Esophagus muscularis mucosa (tissue), 4 donors: ENCODE measurements around the gene PLOD2. TPM values are rescaled to one million over a fixed set of nuclear protein-coding genes. Genes with fewer than 3 reads are reported as not detected.
A peak's percentile ranks its signal among the peaks of the same experiment; 100 is the strongest.

Source experiments
- DNase-seq: peaks from one replicate; pipeline ENCODE4 v3.0.0-alpha.2; 2017; ENCODE audit errors: extremely low spot score
- H3K27ac ChIP-seq, 4 donors: fragments of 200-600 bp; sonication (generic); replicated peaks in 1 of 4; 1 replicate in 3 of 4; 2 replicates in 1 of 4; pipeline ENCODE4 v1.5.1; 2016 to 2019; ENCODE audit warnings: mild to moderate bottlenecking in 1 of 4
- H3K27me3 ChIP-seq, 4 donors: fragments of 200-600 bp; sonication (generic); one replicate each; pipeline versions ENCODE4 v1.5.1 to v1.6.0; 2016 to 2019
- H3K36me3 ChIP-seq, 4 donors: fragments of 200-600 bp; sonication (generic); one replicate each; pipeline ENCODE4 v1.5.1; 2016 to 2019
- H3K4me1 ChIP-seq, 4 donors: fragments of 200-600 bp; sonication (generic); one replicate each; pipeline ENCODE4 v1.5.1; 2016 to 2019
- H3K4me3 ChIP-seq, 4 donors: fragments of 200-600 bp; sonication (generic); 1 replicate in 2 of 4; 2 replicates in 2 of 4; pipeline ENCODE4 v1.5.1; 2016 to 2019; ENCODE audit warnings: mild to moderate bottlenecking in 4 of 4, moderate library complexity in 1 of 4
- H3K9me3 ChIP-seq, 4 donors: fragments of 200-600 bp; sonication (generic); 1 replicate in 3 of 4; 2 replicates in 1 of 4; pipeline ENCODE4 v1.5.1; 2016 to 2019
- EP300 ChIP-seq: sonication (generic); formaldehyde crosslinking; IDR thresholded peaks from one replicate; pipeline ENCODE4 v1.6.1; 2017; ENCODE audit warnings: antibody characterized with exemption
- POLR2A ChIP-seq: fragments of 450-650 bp; IDR thresholded peaks from one replicate; pipeline ENCODE4 v1.6.1; 2017; ENCODE audit warnings: antibody characterized with exemption, moderate library complexity, mild to moderate bottlenecking, low read depth
- POLR2AphosphoS5 ChIP-seq, 2 donors: sonication (generic); formaldehyde crosslinking; IDR thresholded peaks; one replicate each; pipeline ENCODE4 v1.6.1; 2017; ENCODE audit warnings: antibody characterized with exemption in 2 of 2
- WGBS: methylation state at CpG from one replicate; pipeline ENCODE4 v1.1.5; 2018; 5-methylcytosine and 5-hydroxymethylcytosine counted together
- intact Hi-C: fragments of 100-400 bp; cut with DNase I; formaldehyde crosslinking; loops from one replicate; pipeline ENCODE4 v1.15.1; 2023
- total RNA-seq, 4 donors: library from RNA; depleted of rRNA; stranded (reverse); fragments of >200 nt; gene quantifications; one replicate each; pipeline versions ENCODE4 v1.1.0 to v1.2.1, GENCODE V29; 2016
- TF ChIP-seq, protein P1 (sequence below), 3 experiments: fragments of 200-600 bp in 2 of 3; fragments of 450-650 bp in 1 of 3; sonication (generic) in 2 of 3; IDR thresholded peaks; one replicate each; pipeline ENCODE4 v1.5.1; 2017 to 2019; ENCODE audit warnings: antibody characterized with exemption in 3 of 3, mild to moderate bottlenecking in 2 of 3, moderate library complexity in 1 of 3

The PLOD2 gene
- total RNA-seq, 4 donors from 2014 or later, result 48.2 to 84.7 (median 54.9) TPM

DNA sequence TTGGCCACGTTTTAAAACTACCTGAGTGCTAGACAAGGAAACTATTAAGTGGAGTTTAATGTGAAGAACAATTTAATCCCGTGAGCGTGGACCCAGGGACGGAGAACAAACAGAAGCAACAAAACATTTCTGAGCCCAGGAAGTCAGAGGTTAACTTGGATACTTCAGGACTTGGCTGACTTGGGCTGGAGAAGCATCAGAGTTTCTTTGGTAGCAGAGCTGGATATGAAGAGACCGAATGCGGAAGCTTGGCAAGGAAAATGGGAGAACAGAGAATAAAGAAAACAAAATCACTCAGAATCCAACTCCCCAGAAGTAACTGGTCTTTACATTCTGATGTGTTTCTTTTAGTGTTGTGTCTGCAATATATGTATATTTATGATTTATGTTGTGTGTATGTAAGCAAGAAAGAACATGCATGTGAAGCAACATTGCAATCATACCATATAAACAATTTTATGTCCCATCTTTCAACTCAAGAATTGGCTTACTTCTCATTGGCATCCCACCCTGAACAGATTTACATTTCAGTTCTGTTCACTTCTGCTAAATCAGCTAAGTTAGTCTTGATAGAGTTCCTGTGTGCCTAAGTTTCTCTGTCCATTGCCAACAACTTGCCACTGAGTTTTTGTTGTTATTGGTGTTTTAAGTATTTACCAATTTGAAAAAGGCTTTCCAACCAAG is 17.2 kb upstream of the PLOD2 start:
- TF ChIP-seq, protein P1, sequence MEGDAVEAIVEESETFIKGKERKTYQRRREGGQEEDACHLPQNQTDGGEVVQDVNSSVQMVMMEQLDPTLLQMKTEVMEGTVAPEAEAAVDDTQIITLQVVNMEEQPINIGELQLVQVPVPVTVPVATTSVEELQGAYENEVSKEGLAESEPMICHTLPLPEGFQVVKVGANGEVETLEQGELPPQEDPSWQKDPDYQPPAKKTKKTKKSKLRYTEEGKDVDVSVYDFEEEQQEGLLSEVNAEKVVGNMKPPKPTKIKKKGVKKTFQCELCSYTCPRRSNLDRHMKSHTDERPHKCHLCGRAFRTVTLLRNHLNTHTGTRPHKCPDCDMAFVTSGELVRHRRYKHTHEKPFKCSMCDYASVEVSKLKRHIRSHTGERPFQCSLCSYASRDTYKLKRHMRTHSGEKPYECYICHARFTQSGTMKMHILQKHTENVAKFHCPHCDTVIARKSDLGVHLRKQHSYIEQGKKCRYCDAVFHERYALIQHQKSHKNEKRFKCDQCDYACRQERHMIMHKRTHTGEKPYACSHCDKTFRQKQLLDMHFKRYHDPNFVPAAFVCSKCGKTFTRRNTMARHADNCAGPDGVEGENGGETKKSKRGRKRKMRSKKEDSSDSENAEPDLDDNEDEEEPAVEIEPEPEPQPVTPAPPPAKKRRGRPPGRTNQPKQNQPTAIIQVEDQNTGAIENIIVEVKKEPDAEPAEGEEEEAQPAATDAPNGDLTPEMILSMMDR (IDR thresholded peaks at IDR 0.05), result no peak
- TF ChIP-seq EP300, result no peak
- TF ChIP-seq POLR2A, result no peak
- TF ChIP-seq POLR2AphosphoS5 (IDR thresholded peaks at IDR 0.05), result no peak
- Histone ChIP-seq H3K27me3 (no peaks in the 10 kb centered on the region), H3K9me3 (no peaks in the 10 kb centered on the region), H3K4me1 (peaks cover 0 to 6% (median 1%) of the 10 kb centered on the region in 4 donors), H3K27ac (peak overlapping the region in 1 of 4 donors; percentile 15), H3K4me3 (no peak overlapping the region), H3K36me3 (peaks cover 0 to 4% (median 0%) of the 10 kb centered on the region in 4 donors)
- DNase-seq, result no peak
- intact Hi-C loops, result no loop called here
- WGBS, result 70% methylated on average over 6 of the region's 6 CpGs

DNA sequence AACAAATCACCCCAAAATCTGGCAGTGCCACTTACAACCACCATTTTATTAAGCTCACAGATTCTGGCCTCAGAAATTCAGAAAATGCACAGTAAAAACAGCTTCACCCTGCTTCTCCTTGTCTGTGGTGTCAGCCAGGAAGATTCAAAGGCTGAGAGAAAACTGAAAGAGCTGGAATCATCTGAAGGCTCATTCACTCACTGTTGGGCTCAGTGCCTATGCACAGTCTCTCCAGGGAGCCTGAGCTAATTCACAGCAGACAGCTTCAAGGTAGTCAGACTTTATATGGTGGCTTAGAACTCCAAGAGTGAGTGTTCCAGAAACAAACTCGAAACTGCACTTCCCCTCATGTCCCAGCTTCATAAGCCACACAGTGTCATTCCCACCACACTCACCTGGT is 16.5 kb upstream of the PLOD2 start:
- H3K27ac ChIP-seq, result peak overlapping the region in 1 of 4 donors; percentile 15
- H3K4me3 ChIP-seq, result no peak overlapping the region
- no peaks in the 10 kb centered on the region for H3K27me3 ChIP-seq
- DNase-seq, result no peak
- WGBS, result 40% methylated on average over 1 of the region's 1 CpG
- H3K4me1 ChIP-seq, result peaks cover 0 to 6% (median 1%) of the 10 kb centered on the region in 4 donors
- H3K36me3 ChIP-seq, result peaks cover 0 to under 1% (median 0%) of the 10 kb centered on the region in 4 donors
- TF ChIP-seq POLR2AphosphoS5 (IDR thresholded peaks at IDR 0.05), result no peak
- TF ChIP-seq POLR2A, result no peak
- TF ChIP-seq EP300, result no peak
- TF ChIP-seq, protein P1 (IDR thresholded peaks at IDR 0.05), result no peak
- no peaks in the 10 kb centered on the region for H3K9me3 ChIP-seq
- intact Hi-C loops, result no loop called here

DNA sequence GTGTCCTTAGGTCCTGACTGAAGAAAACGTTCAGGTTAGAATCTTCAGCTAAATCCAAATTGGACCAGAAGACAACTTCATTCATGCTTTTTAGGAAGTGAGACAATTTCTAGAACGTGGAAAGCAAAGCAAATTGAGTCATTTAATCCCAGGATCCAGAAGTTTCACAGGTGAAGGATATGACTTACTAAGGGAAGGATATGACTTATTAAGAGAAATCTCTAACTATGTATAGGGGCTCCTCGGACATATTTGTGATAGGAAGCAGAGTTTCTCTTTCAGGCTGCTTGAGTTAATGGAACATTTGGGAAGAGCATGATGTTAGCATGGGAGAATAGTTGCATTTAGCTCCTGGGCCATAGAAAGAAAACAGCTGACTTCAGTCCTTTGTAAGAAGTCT is 16.1 kb upstream of the PLOD2 start:
- no peak for DNase-seq
- TF ChIP-seq POLR2A (no peak), POLR2AphosphoS5 (IDR thresholded peaks at IDR 0.05) (no peak), EP300 (no peak)
- TF ChIP-seq, protein P1 (IDR thresholded peaks at IDR 0.05), result no peak
- peak overlapping the region in 1 of 4 donors; percentile 15 for H3K27ac ChIP-seq

DNA sequence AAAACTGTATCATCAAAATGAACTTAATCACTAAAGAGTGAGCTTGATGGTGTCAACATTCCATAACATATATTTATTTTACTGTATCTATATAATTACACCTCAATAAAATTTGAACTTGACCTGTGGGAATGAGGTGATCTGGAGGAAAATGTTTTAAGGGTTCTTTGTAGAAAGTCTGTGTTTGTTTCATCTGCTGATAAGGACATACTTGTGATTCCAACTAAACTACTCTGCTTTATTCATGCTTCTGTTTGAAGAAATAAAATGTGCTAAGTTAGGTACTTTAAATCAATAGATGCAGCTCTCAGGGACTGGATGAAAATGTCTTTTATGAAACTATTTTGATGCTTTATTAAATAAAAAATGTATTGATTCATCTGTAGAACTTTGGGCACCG is 11.6 kb upstream of the PLOD2 start:
- no peak overlapping the region for H3K27ac ChIP-seq
- 94% methylated on average over 1 of the region's 1 CpG for WGBS

More for the DNA sequence above, 16.1 kb upstream of the PLOD2 start:
- Histone ChIP-seq H3K9me3 (no peaks in the 10 kb centered on the region), H3K4me3 (no peak overlapping the region), H3K27me3 (no peaks in the 10 kb centered on the region), H3K36me3 (no peaks in the 10 kb centered on the region), H3K4me1 (peaks cover 0 to 6% (median 1%) of the 10 kb centered on the region in 4 donors)
- 88% methylated on average over 3 of the region's 3 CpGs for WGBS
- intact Hi-C loops, result no loop called here

More for the DNA sequence above, 11.6 kb upstream of the PLOD2 start:
- Histone ChIP-seq H3K9me3 (no peaks in the 10 kb centered on the region), H3K4me3 (no peak overlapping the region), H3K36me3 (no peaks in the 10 kb centered on the region), H3K27me3 (no peaks in the 10 kb centered on the region), H3K4me1 (peaks cover 0 to 1% (median 0%) of the 10 kb centered on the region in 4 donors)
- DNase-seq, result no peak
- intact Hi-C loops, result no loop called here
- TF ChIP-seq EP300 (no peak), POLR2AphosphoS5 (IDR thresholded peaks at IDR 0.05) (no peak), POLR2A (no peak)
- TF ChIP-seq, protein P1 (IDR thresholded peaks at IDR 0.05), result no peak
